ENCODE measurements around the gene UNC45B. TPM values are rescaled to one million over a fixed set of nuclear protein-coding genes. Genes with fewer than 3 reads are reported as not detected.

Gene UNC45B
- total and polyA plus RNA-seq, 7 experiments from 2014 or later: 0.10 to 0.62 (median 0.22) TPM

GRCh38 chr17:35163886-35164285 is 16.3 kb downstream of the UNC45B start:
- Mint-ChIP-seq H3K4me1 (peaks cover 35 to 75% (median 63%) of the 10 kb centered on the region in 7 donors), H3K27ac (peak overlapping the region in 7 of 9 donors; percentile 21 to 90 (median 59)), H3K9me3 (peaks cover 0 to 3% (median 0%) of the 10 kb centered on the region in 11 donors), H3K27me3 (peaks cover 0 to 2% (median 0%) of the 10 kb centered on the region in 5 donors), H3K36me3 (peaks cover 0 to 8% (median 0%) of the 10 kb centered on the region in 5 donors), H3K4me3 (no peak overlapping the region)
- H3K4me1 ChIP-seq (ENCODE audit: control insufficient read depth in 2 of 2, insufficient read depth in 2 of 2, low read length in 2 of 2): peaks cover 40 to 52% of the 10 kb centered on the region in 2 donors
- intact Hi-C loops (cut with micrococcal nuclease): loop anchor here in 1 of 2 donors (5.0 kb wide), 4 partner anchors 208 to 643 kb away; partner anchors contain the start of genes AP2B1, SLFN11 and TAF15
- H3K27me3 ChIP-seq (ENCODE audit: control insufficient read depth in 2 of 2, insufficient read depth in 2 of 2, low read length in 2 of 2): no peaks in the 10 kb centered on the region
- no peaks in the 10 kb centered on the region for H3K36me3 ChIP-seq (ENCODE audit: control insufficient read depth in 2 of 3, insufficient read depth in 3 of 3, low read length in 3 of 3)
- no peak overlapping the region for H3K27ac ChIP-seq (ENCODE audit: low read depth, low read length)
- ChIA-PET CTCF (interaction anchor here (1.0 to 1.1 kb wide), 2 partner anchors 149 to 600 kb away, joined by 3 to 4 read pairs; no protein-coding TSS in a partner anchor), POLR2A (interaction anchor here (0.5 to 7.1 kb wide), 6 partner anchors 24 to 371 kb away, joined by 3 to 81 read pairs (median 6); partner anchors contain the start of gene SLFN5)
- DNase-seq: no peak
- H3K9me3 ChIP-seq (ENCODE audit: control insufficient read depth in 2 of 3, low read length in 3 of 3): no peaks in the 10 kb centered on the region
- H3K4me3 ChIP-seq (ENCODE audit: low read length): no peak overlapping the region
- no peak for ATAC-seq

DNA sequence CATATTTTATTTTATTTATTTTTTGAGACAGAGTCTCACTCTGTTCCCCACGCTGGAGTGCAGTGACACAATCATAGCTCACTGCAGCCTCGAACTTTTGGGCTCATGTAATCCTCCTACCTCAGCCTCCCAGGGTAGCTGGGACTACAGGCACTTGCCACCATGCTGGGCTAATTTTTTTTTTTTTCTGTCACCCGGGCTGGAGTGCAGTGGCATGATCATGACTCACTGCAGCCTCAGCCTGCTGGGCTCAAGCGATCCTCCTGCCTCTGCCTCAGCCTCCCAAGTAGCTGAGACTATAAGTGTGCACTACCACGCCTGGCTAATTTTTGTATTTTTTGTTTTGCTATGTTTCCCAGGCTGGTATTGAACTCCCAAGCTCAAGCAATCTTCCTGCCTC is 17.1 kb downstream of the UNC45B start:
- ATAC-seq: no peak
- Mint-ChIP-seq H3K9me3 (peaks cover 0 to 3% (median 0%) of the 10 kb centered on the region in 11 donors), H3K27me3 (no peaks in the 10 kb centered on the region), H3K27ac (peak overlapping the region in 3 of 9 donors; percentile 37 to 62 (median 39)), H3K4me1 (peaks cover 32 to 66% (median 55%) of the 10 kb centered on the region in 7 donors), H3K4me3 (peak overlapping the region in 2 of 10 donors; percentile 45 to 48), H3K36me3 (peaks cover 0 to 8% (median 0%) of the 10 kb centered on the region in 5 donors)
- H3K27me3 ChIP-seq (ENCODE audit: control insufficient read depth in 2 of 2, insufficient read depth in 2 of 2, low read length in 2 of 2): no peaks in the 10 kb centered on the region
- H3K36me3 ChIP-seq (ENCODE audit: control insufficient read depth in 2 of 3, insufficient read depth in 3 of 3, low read length in 3 of 3): no peaks in the 10 kb centered on the region
- no peak overlapping the region for H3K4me3 ChIP-seq (ENCODE audit: low read length)
- no peak overlapping the region for H3K27ac ChIP-seq (ENCODE audit: low read depth, low read length)
- H3K4me1 ChIP-seq (ENCODE audit: control insufficient read depth in 2 of 2, insufficient read depth in 2 of 2, low read length in 2 of 2): peaks cover 40 to 44% of the 10 kb centered on the region in 2 donors
- ChIA-PET CTCF (interaction anchor here (0.7 to 1.8 kb wide), 4 partner anchors 21 to 600 kb away, joined by 3 to 4 read pairs (median 4); no protein-coding TSS in a partner anchor), POLR2A (interaction anchor here (0.5 to 7.1 kb wide), 11 partner anchors 20 to 402 kb away, joined by 3 to 81 read pairs (median 4); partner anchors contain the start of gene SLFN5)
- intact Hi-C loops (cut with micrococcal nuclease): loop anchor here in 1 of 2 donors (5.0 kb wide), 4 partner anchors 208 to 643 kb away; partner anchors contain the start of genes AP2B1, SLFN11 and TAF15
- DNase-seq: no peak
- no peaks in the 10 kb centered on the region for H3K9me3 ChIP-seq (ENCODE audit: control insufficient read depth in 2 of 3, low read length in 3 of 3)

GRCh38 chr17:35166526-35166925 is 18.9 kb downstream of the UNC45B start:
- H3K36me3 ChIP-seq (ENCODE audit: control insufficient read depth in 2 of 3, insufficient read depth in 3 of 3, low read length in 3 of 3): no peaks in the 10 kb centered on the region
- ATAC-seq (no peak), DNase-seq (no peak)
- H3K27ac Mint-ChIP-seq: peak overlapping the region in 4 of 9 donors; percentile 31 to 74 (median 60)
- intact Hi-C loops (cut with micrococcal nuclease): no loop called here
- POLR2A ChIA-PET: interaction anchor here (0.5 to 7.1 kb wide), 7 partner anchors 18 to 1369 kb away, joined by 3 to 81 read pairs (median 3); partner anchors contain the start of genes MYO19, PIGW and UNC45B
- no peak overlapping the region for H3K4me3 ChIP-seq (ENCODE audit: low read length)
- H3K27ac ChIP-seq (ENCODE audit: low read depth, low read length): no peak overlapping the region
- H3K27me3 ChIP-seq (ENCODE audit: control insufficient read depth in 2 of 2, insufficient read depth in 2 of 2, low read length in 2 of 2): no peaks in the 10 kb centered on the region
- H3K9me3 ChIP-seq (ENCODE audit: control insufficient read depth in 2 of 3, low read length in 3 of 3): no peaks in the 10 kb centered on the region
- H3K4me1 Mint-ChIP-seq: peaks cover 17 to 52% (median 41%) of the 10 kb centered on the region in 7 donors
- peaks cover 26 to 28% of the 10 kb centered on the region in 2 donors for H3K4me1 ChIP-seq (ENCODE audit: control insufficient read depth in 2 of 2, insufficient read depth in 2 of 2, low read length in 2 of 2)
- no peaks in the 10 kb centered on the region for H3K9me3 Mint-ChIP-seq
- peak overlapping the region in 1 of 10 donors; percentile 15 for H3K4me3 Mint-ChIP-seq
- no peaks in the 10 kb centered on the region for H3K36me3 Mint-ChIP-seq
- CTCF ChIA-PET: interaction anchor here (0.6 to 5.1 kb wide), 4 partner anchors 13 to 371 kb away, joined by 3 to 19 read pairs (median 4); partner anchors contain the start of gene SLFN12L
- no peaks in the 10 kb centered on the region for H3K27me3 Mint-ChIP-seq

GRCh38 chr17:35167046-35167445 is 19.4 kb downstream of the UNC45B start:
- H3K9me3 ChIP-seq (ENCODE audit: control insufficient read depth in 2 of 3, low read length in 3 of 3): no peaks in the 10 kb centered on the region
- DNase-seq: no peak
- ChIA-PET CTCF (interaction anchor here (1.0 to 5.1 kb wide), 3 partner anchors 50 to 370 kb away, joined by 3 to 19 read pairs (median 3); partner anchors contain the start of gene SLFN12L), POLR2A (interaction anchor here (0.6 to 1.7 kb wide), 7 partner anchors 19 to 596 kb away, joined by 3 to 5 read pairs (median 3); partner anchors contain the start of genes SLFN12L and UNC45B)
- no peak overlapping the region for H3K4me3 ChIP-seq (ENCODE audit: low read length)
- no peak overlapping the region for H3K27ac ChIP-seq (ENCODE audit: low read depth, low read length)
- Mint-ChIP-seq H3K36me3 (no peaks in the 10 kb centered on the region), H3K27ac (peak overlapping the region in 1 of 9 donors; percentile 52), H3K9me3 (no peaks in the 10 kb centered on the region), H3K27me3 (no peaks in the 10 kb centered on the region), H3K4me1 (peaks cover 14 to 52% (median 41%) of the 10 kb centered on the region in 7 donors), H3K4me3 (no peak overlapping the region)
- intact Hi-C loops (cut with micrococcal nuclease): no loop called here
- H3K36me3 ChIP-seq (ENCODE audit: control insufficient read depth in 2 of 3, insufficient read depth in 3 of 3, low read length in 3 of 3): no peaks in the 10 kb centered on the region
- peaks cover 26 to 27% of the 10 kb centered on the region in 2 donors for H3K4me1 ChIP-seq (ENCODE audit: control insufficient read depth in 2 of 2, insufficient read depth in 2 of 2, low read length in 2 of 2)
- H3K27me3 ChIP-seq (ENCODE audit: control insufficient read depth in 2 of 2, insufficient read depth in 2 of 2, low read length in 2 of 2): no peaks in the 10 kb centered on the region
- no peak for ATAC-seq

- intact Hi-C loops (cut with micrococcal nuclease): no loop called here
- no peaks in the 10 kb centered on the region for H3K27me3 Mint-ChIP-seq
- no peak overlapping the region for H3K4me3 Mint-ChIP-seq
- H3K27ac Mint-ChIP-seq: peak overlapping the region in 4 of 9 donors; percentile 51 to 68 (median 54)
- Histone ChIP-seq H3K9me3 (ENCODE audit: control insufficient read depth in 2 of 3, low read length in 3 of 3) (no peaks in the 10 kb centered on the region), H3K27me3 (ENCODE audit: control insufficient read depth in 2 of 2, insufficient read depth in 2 of 2, low read length in 2 of 2) (no peaks in the 10 kb centered on the region), H3K27ac (ENCODE audit: low read depth, low read length) (no peak overlapping the region), H3K36me3 (ENCODE audit: control insufficient read depth in 2 of 3, insufficient read depth in 3 of 3, low read length in 3 of 3) (no peaks in the 10 kb centered on the region), H3K4me3 (ENCODE audit: low read length) (no peak overlapping the region), H3K4me1 (ENCODE audit: control insufficient read depth in 2 of 2, insufficient read depth in 2 of 2, low read length in 2 of 2) (peaks cover 24 to 26% of the 10 kb centered on the region in 2 donors)
- ChIA-PET POLR2A (interaction anchor here (0.6 to 1.7 kb wide), 8 partner anchors 22 to 595 kb away, joined by 3 to 5 read pairs (median 3); partner anchors contain the start of gene SLFN12L), CTCF (interaction anchor here (1.0 to 5.1 kb wide), 3 partner anchors 366 to 370 kb away, joined by 3 to 19 read pairs (median 4); partner anchors contain the start of gene SLFN12L)
- no peak for DNase-seq
- no peak for ATAC-seq
- peaks cover 0 to under 1% (median 0%) of the 10 kb centered on the region in 11 donors for H3K9me3 Mint-ChIP-seq
- peaks cover 0 to under 1% (median 0%) of the 10 kb centered on the region in 5 donors for H3K36me3 Mint-ChIP-seq
- peaks cover 12 to 52% (median 41%) of the 10 kb centered on the region in 7 donors for H3K4me1 Mint-ChIP-seq
Observed at GRCh38 chr17:35167666-35168065, 20.0 kb downstream of the UNC45B start.

GRCh38 chr17:35169835-35170363 is 22.3 kb downstream of the UNC45B start:
- peaks cover 19 to 22% of the 10 kb centered on the region in 2 donors for H3K4me1 ChIP-seq (ENCODE audit: control insufficient read depth in 2 of 2, insufficient read depth in 2 of 2, low read length in 2 of 2)
- no peaks in the 10 kb centered on the region for H3K9me3 ChIP-seq (ENCODE audit: control insufficient read depth in 2 of 3, low read length in 3 of 3)
- H3K9me3 Mint-ChIP-seq: peaks cover 0 to 3% (median 0%) of the 10 kb centered on the region in 11 donors
- H3K27ac ChIP-seq (ENCODE audit: low read depth, low read length): no peak overlapping the region
- H3K27me3 Mint-ChIP-seq: no peaks in the 10 kb centered on the region
- H3K4me3 ChIP-seq (ENCODE audit: low read length): no peak overlapping the region
- no peak for ATAC-seq
- ChIA-PET CTCF (interaction anchor here (0.6 to 5.1 kb wide), 8 partner anchors 70 to 577 kb away, joined by 3 to 19 read pairs (median 4); partner anchors contain the start of gene SLFN12L), POLR2A (interaction anchor here (0.6 to 1.9 kb wide), 9 partner anchors 41 to 625 kb away, joined by 3 to 8 read pairs (median 3); partner anchors contain the start of gene SLFN5)
- H3K4me3 Mint-ChIP-seq: no peak overlapping the region
- peak overlapping the region in 2 of 9 donors; percentile 55 to 56 for H3K27ac Mint-ChIP-seq
- no peak for DNase-seq
- H3K27me3 ChIP-seq (ENCODE audit: control insufficient read depth in 2 of 2, insufficient read depth in 2 of 2, low read length in 2 of 2): no peaks in the 10 kb centered on the region
- no peaks in the 10 kb centered on the region for H3K36me3 ChIP-seq (ENCODE audit: control insufficient read depth in 2 of 3, insufficient read depth in 3 of 3, low read length in 3 of 3)
- peaks cover 21 to 55% (median 39%) of the 10 kb centered on the region in 7 donors for H3K4me1 Mint-ChIP-seq
- intact Hi-C loops (cut with micrococcal nuclease): loop anchor here in 1 of 2 donors (5.0 kb wide), 2 partner anchors 202 to 317 kb away; partner anchors contain the start of gene SLFN11
- H3K36me3 Mint-ChIP-seq: peaks cover 0 to 4% (median 0%) of the 10 kb centered on the region in 5 donors

Data from naive thymus-derived CD4-positive, alpha-beta T cell (primary cell).